B cell (primary cell): ENCODE results near the gene PTPRM. TPM values are rescaled to one million over a fixed set of nuclear protein-coding genes. Genes with fewer than 3 reads are reported as not detected.

Experiments
- ATAC-seq: fragments of 200-7000 bp; cut with Tn5 transposase; one replicate; pipeline ENCODE4 v1.10.0; 2021; ENCODE audit warnings: low read depth, mild to moderate bottlenecking, moderate number of reproducible peaks, moderate library complexity
- CTCF ChIA-PET: fragments of 350-600 bp; sonication (Branson Sonifier 250); formaldehyde crosslinking; loops from one replicate; lab custom pipeline; 2021; ENCODE audit warnings: antibody characterized with exemption, inconsistent platforms; lab: Charles Lee
- POLR2A ChIA-PET: fragments of 350-600 bp; sonication (Branson Sonifier 250); formaldehyde crosslinking; loops from one replicate; lab custom pipeline; 2021; ENCODE audit warnings: antibody characterized with exemption; lab: Charles Lee
- DNase-seq: peaks from one replicate; pipeline ENCODE4 v3.0.0; 2013
- H2AFZ ChIP-seq: 2 replicates; pipeline ENCODE4 v1.6.1; 2012; ENCODE audit warnings: mild to moderate bottlenecking, low read depth, low read length; ENCODE audit not compliant: insufficient read depth, poor library complexity, severe bottlenecking
- H3K27ac ChIP-seq, 2 donors: 1 replicate in 1 of 2; 2 replicates in 1 of 2; pipeline ENCODE4 v1.5.1; 2012 to 2013; ENCODE audit warnings: low read length in 2 of 2, mild to moderate bottlenecking in 2 of 2, moderate library complexity in 1 of 2
- H3K27me3 ChIP-seq, 4 experiments: fragments of 200-600 bp in 1 of 4; sonication (generic) in 1 of 4; replicated peaks in 1 of 4; 1 replicate in 2 of 4; 2 replicates in 2 of 4; pipeline versions ENCODE4 v1.6.1 to v1.7.0; 2013 to 2016; ENCODE audit warnings: low read length in 3 of 4, mild to moderate bottlenecking in 2 of 4, mixed read lengths in 1 of 4, moderate library complexity in 1 of 4; ENCODE audit not compliant: insufficient read depth in 4 of 4, control insufficient read depth in 3 of 4; ENCODE audit errors: control extremely low read depth in 1 of 4
- H3K36me3 ChIP-seq, 2 experiments: replicated peaks in 1 of 2; 1 replicate in 1 of 2; 2 replicates in 1 of 2; pipeline versions ENCODE4 v1.6.1 to v1.7.1; 2013; ENCODE audit warnings: low read length in 1 of 2; ENCODE audit not compliant: insufficient read depth in 2 of 2, control insufficient read depth in 1 of 2; ENCODE audit errors: control extremely low read depth in 1 of 2, extremely low read depth in 1 of 2
- H3K4me1 ChIP-seq, 2 donors: fragments of 200-600 bp in 1 of 2; sonication (generic) in 1 of 2; 1 replicate in 1 of 2; 2 replicates in 1 of 2; pipeline versions ENCODE4 v1.5.1 to v1.6.1; 2013 to 2017; ENCODE audit warnings: low read length in 2 of 2; ENCODE audit not compliant: control insufficient read depth in 2 of 2, insufficient read depth in 2 of 2
- H3K4me2 ChIP-seq: replicated peaks from 2 replicates; pipeline ENCODE3; 2012; ENCODE audit warnings: mild to moderate bottlenecking, low read depth, low read length; ENCODE audit not compliant: poor library complexity, severe bottlenecking
- H3K4me3 ChIP-seq, 5 experiments: fragments of 200-600 bp in 1 of 5; sonication (generic) in 1 of 5; 1 replicate in 3 of 5; 2 replicates in 2 of 5; pipeline versions ENCODE4 v1.5.1 to v1.7.0; 2011 to 2016; ENCODE audit warnings: low read length in 4 of 5, mild to moderate bottlenecking in 4 of 5, low read depth in 2 of 5, control low read depth in 1 of 5, moderate library complexity in 1 of 5; ENCODE audit not compliant: insufficient read depth in 1 of 5; ENCODE audit errors: control extremely low read depth in 1 of 5, extremely low read depth in 1 of 5
- H3K79me2 ChIP-seq: fragments of 200-600 bp; sonication (generic); one replicate; pipeline ENCODE4 v1.6.0; 2016; ENCODE audit warnings: low read length; ENCODE audit not compliant: control insufficient read depth, insufficient read depth
- H3K9ac ChIP-seq: fragments of 200-600 bp; sonication (generic); 2 replicates; pipeline ENCODE4 v1.6.1; 2017; ENCODE audit warnings: mild to moderate bottlenecking, low read length, moderate library complexity
- H3K9me3 ChIP-seq, 3 donors: one replicate each; pipeline versions ENCODE4 v1.6.1 to v1.7.1; 2013; ENCODE audit warnings: low read length in 2 of 3; ENCODE audit not compliant: control insufficient read depth in 2 of 3, insufficient read depth in 1 of 3; ENCODE audit errors: control extremely low read depth in 1 of 3
- H4K20me1 ChIP-seq: 2 replicates; pipeline ENCODE4 v1.6.0; 2012; ENCODE audit warnings: mild to moderate bottlenecking, low read length; ENCODE audit not compliant: insufficient read depth, control insufficient read depth, poor library complexity, severe bottlenecking
- H3K27ac Mint-ChIP-seq: one replicate; pipeline ENCODE4 v1.8.0; 2021; ENCODE audit warnings: mixed read lengths
- H3K27me3 Mint-ChIP-seq: one replicate; pipeline ENCODE4 v1.8.0; 2021; ENCODE audit warnings: mixed read lengths
- H3K4me1 Mint-ChIP-seq: one replicate; pipeline ENCODE4 v1.8.0; 2021; ENCODE audit warnings: mixed read lengths
- H3K4me3 Mint-ChIP-seq: one replicate; pipeline ENCODE4 v1.8.0; 2021; ENCODE audit warnings: mixed read lengths
- H3K9me3 Mint-ChIP-seq: one replicate; pipeline ENCODE4 v1.8.0; 2022; ENCODE audit warnings: mixed read lengths; ENCODE audit not compliant: insufficient read depth
- EZH2 ChIP-seq: IDR thresholded peaks from 2 replicates; pipeline ENCODE4 v1.6.1; 2012; ENCODE audit warnings: borderline replicate concordance, low read depth, mild to moderate bottlenecking, moderate library complexity, low read length; ENCODE audit not compliant: insufficient read depth, poor library complexity, severe bottlenecking
- WGBS: methylation state at CpG from one replicate; pipeline ENCODE4 v1.1.5; 2013; ENCODE audit warnings: missing lambda C conversion rate; ENCODE audit not compliant: insufficient coverage; 5-methylcytosine and 5-hydroxymethylcytosine counted together
- intact Hi-C: fragments of 100-400 bp; cut with micrococcal nuclease; formaldehyde crosslinking; loops from one replicate; pipeline ENCODE4 v1.10.0; 2022
- polyA plus RNA-seq: library from polyadenylated mRNA; depleted of rRNA; stranded (reverse); fragments of >200 nt; gene quantifications from 2 replicates; pipeline ENCODE4 v1.2.3, GENCODE V29; 2012
- total RNA-seq, 2 donors: library from RNA; stranded (reverse); fragments of 120-200 nt in 1 of 2; gene quantifications; 1 replicate in 1 of 2; 2 replicates in 1 of 2; pipeline versions ENCODE4 v1.2.3 to v1.2.4, GENCODE V29; 2013 to 2022
- TF ChIP-seq, protein P1 (sequence below): fragments of 200-600 bp; IDR thresholded peaks from one replicate; pipeline ENCODE4 v1.8.0; 2022; ENCODE audit warnings: antibody characterized with exemption, mild to moderate bottlenecking

Gene PTPRM
- total and polyA plus RNA-seq, 2 donors (not counting 1 experiment from before 2014, with no cell fraction given), result 0.20 to 0.89 TPM

GRCh38 chr18:7728297-7728696 is 161.2 kb downstream of the PTPRM start:
- Histone ChIP-seq H2AFZ (no peak overlapping the region), H3K4me2 (no peak overlapping the region), H4K20me1 (no peaks in the 10 kb centered on the region), H3K36me3 (no peaks in the 10 kb centered on the region), H3K9ac (no peak overlapping the region), H3K9me3 (no peaks in the 10 kb centered on the region), H3K27me3 (no peaks in the 10 kb centered on the region), H3K4me3 (no peak overlapping the region), H3K79me2 (no peaks in the 10 kb centered on the region), H3K4me1 (no peaks in the 10 kb centered on the region), H3K27ac (no peak overlapping the region)
- CTCF ChIA-PET, result no interaction called here
- H3K4me3 Mint-ChIP-seq, result no peak overlapping the region
- WGBS, result 71% methylated on average over 1 of the region's 4 CpGs
- no peaks in the 10 kb centered on the region for H3K27me3 Mint-ChIP-seq
- no peak overlapping the region for H3K27ac Mint-ChIP-seq
- DNase-seq, result no peak
- POLR2A ChIA-PET, result no interaction called here
- intact Hi-C loops, result no loop called here
- peaks cover 4% of the 10 kb centered on the region for H3K9me3 Mint-ChIP-seq
- H3K4me1 Mint-ChIP-seq, result no peaks in the 10 kb centered on the region
- ATAC-seq, result no peak
- TF ChIP-seq, protein P1, sequence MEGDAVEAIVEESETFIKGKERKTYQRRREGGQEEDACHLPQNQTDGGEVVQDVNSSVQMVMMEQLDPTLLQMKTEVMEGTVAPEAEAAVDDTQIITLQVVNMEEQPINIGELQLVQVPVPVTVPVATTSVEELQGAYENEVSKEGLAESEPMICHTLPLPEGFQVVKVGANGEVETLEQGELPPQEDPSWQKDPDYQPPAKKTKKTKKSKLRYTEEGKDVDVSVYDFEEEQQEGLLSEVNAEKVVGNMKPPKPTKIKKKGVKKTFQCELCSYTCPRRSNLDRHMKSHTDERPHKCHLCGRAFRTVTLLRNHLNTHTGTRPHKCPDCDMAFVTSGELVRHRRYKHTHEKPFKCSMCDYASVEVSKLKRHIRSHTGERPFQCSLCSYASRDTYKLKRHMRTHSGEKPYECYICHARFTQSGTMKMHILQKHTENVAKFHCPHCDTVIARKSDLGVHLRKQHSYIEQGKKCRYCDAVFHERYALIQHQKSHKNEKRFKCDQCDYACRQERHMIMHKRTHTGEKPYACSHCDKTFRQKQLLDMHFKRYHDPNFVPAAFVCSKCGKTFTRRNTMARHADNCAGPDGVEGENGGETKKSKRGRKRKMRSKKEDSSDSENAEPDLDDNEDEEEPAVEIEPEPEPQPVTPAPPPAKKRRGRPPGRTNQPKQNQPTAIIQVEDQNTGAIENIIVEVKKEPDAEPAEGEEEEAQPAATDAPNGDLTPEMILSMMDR, result no peak
- no peak for TF ChIP-seq EZH2

GRCh38 chr18:7729868-7730267 is 162.8 kb downstream of the PTPRM start:
- no peaks in the 10 kb centered on the region for H3K27me3 Mint-ChIP-seq
- WGBS, result no CpG with 5 or more reads among the region's 3 CpGs
- H2AFZ ChIP-seq, result no peak overlapping the region
- intact Hi-C loops, result no loop called here
- no peak overlapping the region for H3K9ac ChIP-seq
- H3K9me3 ChIP-seq, result peaks cover 0 to 3% (median 0%) of the 10 kb centered on the region in 3 donors
- H3K27ac Mint-ChIP-seq, result no peak overlapping the region
- no peak overlapping the region for H3K4me2 ChIP-seq
- no peaks in the 10 kb centered on the region for H3K4me1 Mint-ChIP-seq
- ATAC-seq (no peak), DNase-seq (no peak)
- no peaks in the 10 kb centered on the region for H4K20me1 ChIP-seq
- H3K9me3 Mint-ChIP-seq, result no peaks in the 10 kb centered on the region
- no peaks in the 10 kb centered on the region for H3K36me3 ChIP-seq
- CTCF ChIA-PET, result no interaction called here
- TF ChIP-seq, protein P1, result no peak
- TF ChIP-seq EZH2, result no peak
- no peak overlapping the region for H3K27ac ChIP-seq
- no peak overlapping the region for H3K4me3 ChIP-seq
- POLR2A ChIA-PET, result no interaction called here
- no peaks in the 10 kb centered on the region for H3K27me3 ChIP-seq
- no peaks in the 10 kb centered on the region for H3K79me2 ChIP-seq
- H3K4me1 ChIP-seq, result no peaks in the 10 kb centered on the region
- H3K4me3 Mint-ChIP-seq, result no peak overlapping the region
